ENCODE data around the gene GNB1. TPM values are rescaled to one million over a fixed set of nuclear protein-coding genes. Genes with fewer than 3 reads are reported as not detected.

The GNB1 gene
- total RNA-seq, 1 experiment from 2014 or later = 339 TPM

- Mint-ChIP-seq H3K9me3 (no peaks in the 10 kb centered on the region), H3K27ac (peak within 1 kb of the TSS; percentile 41; the same call in 1 of the 2 replicates), H3K4me3 (no peak within 1 kb of the TSS), H3K4me1 (peaks cover 14% of the 10 kb centered on the region), H3K27me3 (ENCODE audit: low read depth) (no peaks in the 10 kb centered on the region; the same call in 1 of the 2 replicates), H3K36me3 (no peaks in the 10 kb centered on the region)
- DNase-seq (ENCODE audit: low spot score) (no peak), ATAC-seq (no peak)
- TF ChIP-seq ZNF232 (CRISPR knock-in tag; IDR thresholded peaks at IDR 0.05) = no peak
- TF ChIP-seq ZNF423 (CRISPR knock-in tag; IDR thresholded peaks at IDR 0.05) = no peak
- TF ChIP-seq AFF4 (CRISPR knock-in tag; IDR thresholded peaks at IDR 0.05; ENCODE audit: borderline replicate concordance) = no peak
- TF ChIP-seq ZNF219 (CRISPR knock-in tag; IDR thresholded peaks at IDR 0.05; ENCODE audit: borderline replicate concordance) = no peak
- CTCF ChIA-PET = interaction anchor here (0.5 to 5.7 kb wide), 3 partner anchors 29 to 231 kb away, joined by 3 to 46 read pairs (median 3); no protein-coding TSS in a partner anchor
- POLR2A ChIA-PET = no interaction called here
Observed at GRCh38 chr1:1914971-1915692, 24.2 kb upstream of the GNB1 start, which contains the start of gene CALML6. CALML6 (plus strand) TSS chr1:1915260; CDS start chr1:1915281, 21 bp downstream.

GRCh38 chr1:1914101-1914970 lies 23.4 kb upstream of the GNB1 start:
- TF ChIP-seq EMX1 (CRISPR knock-in tag; IDR thresholded peaks at IDR 0.05) (no peak), ZMAT4 (CRISPR knock-in tag; IDR thresholded peaks at IDR 0.05) (no peak), E2F1 (CRISPR knock-in tag; IDR thresholded peaks at IDR 0.05) (no peak), USF1 (CRISPR knock-in tag; IDR thresholded peaks at IDR 0.05) (no peak), NFE2L1 (CRISPR knock-in tag; IDR thresholded peaks at IDR 0.05) (no peak), KAT7 (CRISPR knock-in tag; IDR thresholded peaks at IDR 0.05; ENCODE audit: borderline replicate concordance) (no peak), ZNF532 (CRISPR knock-in tag; IDR thresholded peaks at IDR 0.05; ENCODE audit: borderline replicate concordance) (no peak), ZNF121 (CRISPR knock-in tag; IDR thresholded peaks at IDR 0.05) (no peak), FOXJ3 (CRISPR knock-in tag; IDR thresholded peaks at IDR 0.05; ENCODE audit: borderline replicate concordance) (no peak), TP53 (CRISPR knock-in tag; IDR thresholded peaks at IDR 0.05) (no peak), ZNF671 (CRISPR knock-in tag; IDR thresholded peaks at IDR 0.05) (no peak), ATF1 (CRISPR knock-in tag; IDR thresholded peaks at IDR 0.05) (no peak), FOXK1 (CRISPR knock-in tag; IDR thresholded peaks at IDR 0.05) (no peak)
- peaks cover 19% of the 10 kb centered on the region for H3K4me1 Mint-ChIP-seq
- DNase-seq (ENCODE audit: low spot score) (no peak), ATAC-seq (no peak)
- POLR2A ChIA-PET = no interaction called here
- H3K9me3 Mint-ChIP-seq = no peaks in the 10 kb centered on the region
- H3K36me3 Mint-ChIP-seq = no peaks in the 10 kb centered on the region
- CTCF ChIA-PET = interaction anchor here (0.5 to 5.7 kb wide), 3 partner anchors 30 to 231 kb away, joined by 3 to 46 read pairs (median 3); no protein-coding TSS in a partner anchor
- H3K27ac Mint-ChIP-seq = peak overlapping the region; percentile 20; the same call in 1 of the 2 replicates
- H3K4me3 Mint-ChIP-seq = no peak overlapping the region
- H3K27me3 Mint-ChIP-seq (ENCODE audit: low read depth) = no peaks in the 10 kb centered on the region; the same call in 1 of the 2 replicates

Data from WTC11 (cell line).